Brain microvascular endothelial cell (primary cell): ENCODE results near the gene GSTA4.
A peak's percentile ranks its signal among the peaks of the same experiment; 100 is the strongest.

Experiments used
- DNase-seq: peaks from one replicate; pipeline ENCODE4 v3.0.0-alpha.2; 2020
- H3K27ac ChIP-seq: fragments of 250-450 bp; sonication (Bioruptor Pico); 2 replicates; pipeline ENCODE4 v1.5.1; 2020; ENCODE audit warnings: mild to moderate bottlenecking, moderate library complexity
- H3K27me3 ChIP-seq: fragments of 250-450 bp; sonication (Bioruptor Pico); replicated peaks from 2 replicates; pipeline ENCODE4 v1.5.1; 2020; ENCODE audit warnings: mild to moderate bottlenecking
- H3K36me3 ChIP-seq: fragments of 250-450 bp; sonication (Bioruptor Pico); replicated peaks from 2 replicates; pipeline ENCODE4 v1.5.1; 2020; ENCODE audit warnings: mild to moderate bottlenecking
- H3K4me3 ChIP-seq: 2 replicates; pipeline ENCODE4 v1.5.1; 2011; ENCODE audit warnings: low read depth, mild to moderate bottlenecking, control low read depth, low read length, moderate library complexity
- in situ Hi-C: cut with HindIII; loops from 2 replicates; pipeline ENCODE4 v1.10.0; 2017; ENCODE audit warnings: low sequenced_read_pairs, low pct_ligation_motif_present
- TF ChIP-seq, protein P1 (sequence below): IDR thresholded peaks from 2 replicates; pipeline ENCODE4 v1.5.1; 2011; ENCODE audit warnings: low read depth, mild to moderate bottlenecking, moderate library complexity, low read length, control low read depth, inconsistent platforms; ENCODE audit errors: missing control alignments

GSTA4 gene

DNA sequence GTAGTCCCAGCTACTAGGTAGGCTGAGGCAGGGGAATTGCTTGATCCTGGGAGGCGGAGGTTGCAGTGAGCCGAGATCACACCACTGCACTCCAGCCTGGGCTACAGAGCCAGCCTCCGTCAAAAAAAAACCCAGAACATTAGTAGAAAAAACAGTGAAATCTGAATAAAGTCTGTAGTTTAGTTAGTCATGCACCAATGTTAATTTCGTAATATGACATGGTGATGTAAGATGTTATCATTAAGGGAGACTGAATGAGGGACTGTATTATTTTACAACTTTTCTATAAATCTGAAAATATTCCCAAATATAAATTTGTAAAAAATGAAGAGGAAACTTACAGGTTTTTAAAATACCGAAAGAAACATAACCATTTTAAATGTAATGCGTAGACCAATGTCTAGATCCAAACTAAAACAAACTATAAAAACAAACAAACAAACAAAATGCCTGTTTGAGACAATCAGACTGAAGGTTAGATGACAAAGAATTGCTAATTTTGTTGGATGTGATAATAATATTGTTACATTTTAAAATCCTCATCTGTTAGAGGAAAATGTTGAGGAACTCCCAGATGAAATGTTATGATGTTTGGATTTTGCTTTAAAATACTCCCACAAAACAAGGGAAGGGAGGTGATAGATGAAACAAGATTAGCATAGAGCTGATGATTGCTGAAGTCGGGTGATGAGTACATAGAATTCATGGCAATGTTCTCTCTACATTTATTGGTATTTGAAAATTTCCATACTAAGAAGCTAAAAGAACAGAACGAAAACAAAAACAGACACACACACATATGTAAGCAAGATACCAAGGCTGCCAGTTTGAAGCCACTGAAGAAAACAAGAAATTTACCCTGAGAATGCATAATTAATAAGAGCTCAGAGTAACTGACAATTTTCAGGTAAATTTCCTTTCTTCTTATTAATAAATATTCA, 1.8 kb downstream of the GSTA4 start:
- in situ Hi-C loops, result no loop called here
- no peak for DNase-seq
- peak overlapping the region; percentile 85 for H3K4me3 ChIP-seq
- H3K27ac ChIP-seq, result peak overlapping the region; percentile 98
- no peaks in the 10 kb centered on the region for H3K36me3 ChIP-seq
- TF ChIP-seq, protein P1, sequence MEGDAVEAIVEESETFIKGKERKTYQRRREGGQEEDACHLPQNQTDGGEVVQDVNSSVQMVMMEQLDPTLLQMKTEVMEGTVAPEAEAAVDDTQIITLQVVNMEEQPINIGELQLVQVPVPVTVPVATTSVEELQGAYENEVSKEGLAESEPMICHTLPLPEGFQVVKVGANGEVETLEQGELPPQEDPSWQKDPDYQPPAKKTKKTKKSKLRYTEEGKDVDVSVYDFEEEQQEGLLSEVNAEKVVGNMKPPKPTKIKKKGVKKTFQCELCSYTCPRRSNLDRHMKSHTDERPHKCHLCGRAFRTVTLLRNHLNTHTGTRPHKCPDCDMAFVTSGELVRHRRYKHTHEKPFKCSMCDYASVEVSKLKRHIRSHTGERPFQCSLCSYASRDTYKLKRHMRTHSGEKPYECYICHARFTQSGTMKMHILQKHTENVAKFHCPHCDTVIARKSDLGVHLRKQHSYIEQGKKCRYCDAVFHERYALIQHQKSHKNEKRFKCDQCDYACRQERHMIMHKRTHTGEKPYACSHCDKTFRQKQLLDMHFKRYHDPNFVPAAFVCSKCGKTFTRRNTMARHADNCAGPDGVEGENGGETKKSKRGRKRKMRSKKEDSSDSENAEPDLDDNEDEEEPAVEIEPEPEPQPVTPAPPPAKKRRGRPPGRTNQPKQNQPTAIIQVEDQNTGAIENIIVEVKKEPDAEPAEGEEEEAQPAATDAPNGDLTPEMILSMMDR, result no peak
- H3K27me3 ChIP-seq, result no peaks in the 10 kb centered on the region

DNA sequence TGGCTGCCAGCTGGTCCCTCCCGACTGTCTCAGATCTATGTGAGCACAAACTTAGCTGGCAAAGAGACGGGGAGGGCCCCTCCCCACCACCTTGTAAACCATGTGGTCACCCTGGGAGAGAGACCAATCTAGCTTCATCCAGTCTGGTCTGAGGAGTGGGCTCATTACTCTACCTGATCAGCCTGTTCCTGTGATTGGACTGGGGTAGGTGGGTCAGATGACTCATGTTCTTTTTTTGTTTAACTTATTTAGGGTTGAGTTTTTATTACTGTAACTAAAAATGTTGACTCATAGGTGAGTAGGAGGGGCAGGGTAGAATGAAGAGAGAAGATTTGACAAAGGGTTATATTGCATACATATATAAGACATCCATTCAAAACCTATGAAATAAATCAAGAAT, 4.7 kb downstream of the GSTA4 start:
- in situ Hi-C loops, result no loop called here
- H3K27ac ChIP-seq, result no peak overlapping the region
- no peak for DNase-seq
- H3K36me3 ChIP-seq, result peaks cover 7% of the 10 kb centered on the region
- TF ChIP-seq, protein P1, result no peak
- H3K4me3 ChIP-seq, result no peak overlapping the region
- no peaks in the 10 kb centered on the region for H3K27me3 ChIP-seq

- Histone ChIP-seq H3K27ac (no peak overlapping the region), H3K4me3 (no peak overlapping the region), H3K36me3 (peaks cover 18% of the 10 kb centered on the region), H3K27me3 (no peaks in the 10 kb centered on the region)
- TF ChIP-seq, protein P1, result no peak
- DNase-seq, result no peak
- in situ Hi-C loops, result no loop called here
Measured at GRCh38 chr6:52985228-52985627, 9.9 kb downstream of the GSTA4 start.

DNA sequence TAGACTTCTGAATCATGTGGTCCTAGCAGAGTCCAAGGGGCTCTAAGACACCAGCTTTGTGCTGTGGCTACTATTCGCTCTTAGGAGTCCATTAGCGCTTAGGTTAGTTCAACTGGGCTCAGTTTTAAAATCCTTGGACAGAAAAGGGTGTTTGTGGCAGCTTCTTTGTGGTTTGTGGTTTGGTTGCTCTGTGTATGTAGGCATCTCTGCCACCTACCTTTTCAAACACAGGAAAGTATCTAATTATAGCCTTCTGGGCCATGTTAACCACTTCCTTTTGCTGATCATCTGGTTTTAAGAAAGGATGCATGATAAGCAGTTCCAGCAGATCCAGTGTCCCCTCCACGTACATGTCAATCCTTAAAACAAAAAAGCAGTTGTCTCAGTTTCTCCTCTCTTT, 10.8 kb downstream of the GSTA4 start:
- TF ChIP-seq, protein P1, result no peak
- Histone ChIP-seq H3K4me3 (no peak overlapping the region), H3K27ac (no peak overlapping the region), H3K36me3 (peaks cover 18% of the 10 kb centered on the region), H3K27me3 (no peaks in the 10 kb centered on the region)
- no peak for DNase-seq
- in situ Hi-C loops, result no loop called here

- H3K36me3 ChIP-seq, result peaks cover 18% of the 10 kb centered on the region
- TF ChIP-seq, protein P1, result no peak
- no peak overlapping the region for H3K4me3 ChIP-seq
- in situ Hi-C loops, result no loop called here
- no peak overlapping the region for H3K27ac ChIP-seq
- no peak for DNase-seq
- no peaks in the 10 kb centered on the region for H3K27me3 ChIP-seq
Measured at GRCh38 chr6:52983159-52983848, 11.8 kb downstream of the GSTA4 start.
